ENCODE measurements around the gene TLCD1.

TLCD1 gene

GRCh38 chr17:28743243-28744103 lies 17.4 kb upstream of the TLCD1 start, which contains the start of gene TRAF4:
TRAF4 (plus strand) TSS chr17:28744011; CDS start chr17:28744113, 102 bp downstream.
- Histone ChIP-seq H3K9ac (no peak within 1 kb of the TSS), H3K9me3 (ENCODE audit: control insufficient read depth, low read length) (no peaks in the 10 kb centered on the region), H3K4me1 (peaks cover 17% of the 10 kb centered on the region), H3K27me3 (ENCODE audit: control insufficient read depth, insufficient read depth, low read length) (no peaks in the 10 kb centered on the region), H3K79me2 (no peaks in the 10 kb centered on the region), H2AFZ (peak within 1 kb of the TSS; percentile 71), H3K4me3 (ENCODE audit: low read depth, low read length) (peak within 1 kb of the TSS; percentile 83), H3K4me2 (ENCODE audit: low read length) (peak within 1 kb of the TSS; percentile 99), H3K27ac (peak within 1 kb of the TSS; percentile 70), H3K36me3 (ENCODE audit: control insufficient read depth, insufficient read depth, low read length) (no peaks in the 10 kb centered on the region)
- TF ChIP-seq CTCF (IDR thresholded peaks at IDR 0.05), result peak; percentile 16

GRCh38 chr17:28741358-28742349 lies 15.6 kb upstream of the TLCD1 start:
- Histone ChIP-seq H3K4me3 (ENCODE audit: low read depth, low read length) (no peak overlapping the region), H2AFZ (no peak overlapping the region), H3K79me2 (no peaks in the 10 kb centered on the region), H3K4me1 (peaks cover 11% of the 10 kb centered on the region), H3K36me3 (ENCODE audit: control insufficient read depth, insufficient read depth, low read length) (no peaks in the 10 kb centered on the region), H3K9ac (no peak overlapping the region), H3K27me3 (ENCODE audit: control insufficient read depth, insufficient read depth, low read length) (no peaks in the 10 kb centered on the region), H3K4me2 (ENCODE audit: low read length) (no peak overlapping the region), H3K27ac (no peak overlapping the region), H3K9me3 (ENCODE audit: control insufficient read depth, low read length) (no peaks in the 10 kb centered on the region)
- no peak for TF ChIP-seq CTCF (IDR thresholded peaks at IDR 0.05)

GRCh38 chr17:28740406-28741357 lies 14.6 kb upstream of the TLCD1 start:
- no peak overlapping the region for H3K9ac ChIP-seq
- H3K4me1 ChIP-seq, result peaks cover 4% of the 10 kb centered on the region
- H2AFZ ChIP-seq, result no peak overlapping the region
- H3K4me2 ChIP-seq (ENCODE audit: low read length), result no peak overlapping the region
- H3K79me2 ChIP-seq, result no peaks in the 10 kb centered on the region
- no peak overlapping the region for H3K4me3 ChIP-seq (ENCODE audit: low read depth, low read length)
- H3K27me3 ChIP-seq (ENCODE audit: control insufficient read depth, insufficient read depth, low read length), result no peaks in the 10 kb centered on the region
- TF ChIP-seq CTCF (IDR thresholded peaks at IDR 0.05), result no peak
- no peaks in the 10 kb centered on the region for H3K36me3 ChIP-seq (ENCODE audit: control insufficient read depth, insufficient read depth, low read length)
- no peaks in the 10 kb centered on the region for H3K9me3 ChIP-seq (ENCODE audit: control insufficient read depth, low read length)
- no peak overlapping the region for H3K27ac ChIP-seq

GRCh38 chr17:28738680-28739384 lies 12.8 kb upstream of the TLCD1 start:
- H2AFZ ChIP-seq, result no peak overlapping the region
- no peak overlapping the region for H3K27ac ChIP-seq
- H3K36me3 ChIP-seq (ENCODE audit: control insufficient read depth, insufficient read depth, low read length), result no peaks in the 10 kb centered on the region
- no peak overlapping the region for H3K4me3 ChIP-seq (ENCODE audit: low read depth, low read length)
- no peak overlapping the region for H3K9ac ChIP-seq
- no peaks in the 10 kb centered on the region for H3K27me3 ChIP-seq (ENCODE audit: control insufficient read depth, insufficient read depth, low read length)
- no peaks in the 10 kb centered on the region for H3K79me2 ChIP-seq
- H3K4me1 ChIP-seq, result no peaks in the 10 kb centered on the region
- H3K4me2 ChIP-seq (ENCODE audit: low read length), result no peak overlapping the region
- TF ChIP-seq CTCF (IDR thresholded peaks at IDR 0.05), result no peak
- no peaks in the 10 kb centered on the region for H3K9me3 ChIP-seq (ENCODE audit: control insufficient read depth, low read length)

All from parathyroid adenoma (tissue), 2 donors.